ENCODE measurements around the gene MANBA.

Gene MANBA

DNA sequence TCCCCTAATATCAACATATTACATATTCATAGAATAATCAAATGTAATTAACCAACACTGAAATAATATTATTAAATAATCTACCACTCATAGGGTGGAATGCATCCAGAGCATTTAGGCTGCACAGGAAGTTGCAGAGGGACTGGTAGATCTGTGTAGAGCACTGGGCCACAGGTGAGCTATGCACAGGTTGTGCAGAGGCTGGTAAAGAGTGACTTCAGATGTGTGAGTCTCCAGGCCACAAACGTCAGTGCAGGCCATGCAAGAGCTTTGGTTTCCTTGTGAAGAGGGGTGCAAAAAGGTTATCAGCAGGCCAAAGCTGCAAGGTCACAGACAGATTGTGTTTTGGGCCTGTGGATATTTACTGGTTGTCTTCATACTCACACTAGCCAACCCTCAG is 25.5 kb upstream of the MANBA start:
- no peak overlapping the region for H3K4me3 ChIP-seq (ENCODE audit: control insufficient read depth, low read depth, low read length)
- no peak for DNase-seq (ENCODE audit: low read depth)
- TF ChIP-seq, protein P1, sequence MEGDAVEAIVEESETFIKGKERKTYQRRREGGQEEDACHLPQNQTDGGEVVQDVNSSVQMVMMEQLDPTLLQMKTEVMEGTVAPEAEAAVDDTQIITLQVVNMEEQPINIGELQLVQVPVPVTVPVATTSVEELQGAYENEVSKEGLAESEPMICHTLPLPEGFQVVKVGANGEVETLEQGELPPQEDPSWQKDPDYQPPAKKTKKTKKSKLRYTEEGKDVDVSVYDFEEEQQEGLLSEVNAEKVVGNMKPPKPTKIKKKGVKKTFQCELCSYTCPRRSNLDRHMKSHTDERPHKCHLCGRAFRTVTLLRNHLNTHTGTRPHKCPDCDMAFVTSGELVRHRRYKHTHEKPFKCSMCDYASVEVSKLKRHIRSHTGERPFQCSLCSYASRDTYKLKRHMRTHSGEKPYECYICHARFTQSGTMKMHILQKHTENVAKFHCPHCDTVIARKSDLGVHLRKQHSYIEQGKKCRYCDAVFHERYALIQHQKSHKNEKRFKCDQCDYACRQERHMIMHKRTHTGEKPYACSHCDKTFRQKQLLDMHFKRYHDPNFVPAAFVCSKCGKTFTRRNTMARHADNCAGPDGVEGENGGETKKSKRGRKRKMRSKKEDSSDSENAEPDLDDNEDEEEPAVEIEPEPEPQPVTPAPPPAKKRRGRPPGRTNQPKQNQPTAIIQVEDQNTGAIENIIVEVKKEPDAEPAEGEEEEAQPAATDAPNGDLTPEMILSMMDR (conservative IDR thresholded peaks at IDR 0.05; ENCODE audit: control insufficient read depth, insufficient read depth, low read depth, low read length), result no peak

DNA sequence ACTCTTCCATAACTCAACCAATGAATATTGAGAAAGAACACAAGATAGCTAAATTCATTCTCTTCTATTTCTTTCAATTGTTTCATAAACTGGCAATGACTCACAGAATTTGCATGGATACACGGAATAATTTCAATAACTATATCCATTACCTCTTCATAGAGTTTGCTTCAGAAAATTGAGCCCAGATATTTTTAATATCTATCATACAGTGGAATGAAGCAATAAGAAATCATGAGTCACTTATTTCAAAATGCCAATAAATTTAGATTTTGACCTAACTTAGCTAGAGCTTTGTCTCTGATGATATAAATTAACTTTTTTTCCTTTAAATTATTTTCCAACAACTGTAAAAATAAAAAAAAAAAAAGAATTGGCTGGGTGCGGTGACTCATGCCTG is 22.2 kb upstream of the MANBA start:
- TF ChIP-seq, protein P1 (conservative IDR thresholded peaks at IDR 0.05; ENCODE audit: control insufficient read depth, insufficient read depth, low read depth, low read length), result no peak
- DNase-seq (ENCODE audit: low read depth), result peak; percentile 41
- no peak overlapping the region for H3K4me3 ChIP-seq (ENCODE audit: control insufficient read depth, low read depth, low read length)

DNA sequence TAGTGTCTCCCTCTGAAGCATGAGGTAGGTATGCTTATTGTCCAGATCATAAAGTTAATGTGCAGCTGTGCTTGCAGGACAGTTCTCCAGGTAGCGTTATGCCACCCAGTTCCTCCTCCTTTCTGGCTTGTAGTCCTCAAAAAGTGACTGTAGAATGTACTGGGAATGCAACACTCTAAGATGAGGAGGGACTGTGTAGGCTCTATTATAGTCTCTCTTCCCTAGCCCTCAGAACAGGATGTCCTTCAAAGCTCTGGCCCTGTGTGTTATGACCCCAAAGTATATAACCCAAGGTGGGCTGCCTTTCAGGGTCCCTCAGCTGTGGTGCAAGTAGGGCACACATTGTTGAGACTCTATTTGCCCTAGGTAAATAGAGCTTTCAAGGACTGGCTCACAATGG is 20.8 kb upstream of the MANBA start:
- TF ChIP-seq, protein P1 (conservative IDR thresholded peaks at IDR 0.05; ENCODE audit: control insufficient read depth, insufficient read depth, low read depth, low read length), result no peak
- DNase-seq (ENCODE audit: low read depth), result no peak
- H3K4me3 ChIP-seq (ENCODE audit: control insufficient read depth, low read depth, low read length), result no peak overlapping the region

DNA sequence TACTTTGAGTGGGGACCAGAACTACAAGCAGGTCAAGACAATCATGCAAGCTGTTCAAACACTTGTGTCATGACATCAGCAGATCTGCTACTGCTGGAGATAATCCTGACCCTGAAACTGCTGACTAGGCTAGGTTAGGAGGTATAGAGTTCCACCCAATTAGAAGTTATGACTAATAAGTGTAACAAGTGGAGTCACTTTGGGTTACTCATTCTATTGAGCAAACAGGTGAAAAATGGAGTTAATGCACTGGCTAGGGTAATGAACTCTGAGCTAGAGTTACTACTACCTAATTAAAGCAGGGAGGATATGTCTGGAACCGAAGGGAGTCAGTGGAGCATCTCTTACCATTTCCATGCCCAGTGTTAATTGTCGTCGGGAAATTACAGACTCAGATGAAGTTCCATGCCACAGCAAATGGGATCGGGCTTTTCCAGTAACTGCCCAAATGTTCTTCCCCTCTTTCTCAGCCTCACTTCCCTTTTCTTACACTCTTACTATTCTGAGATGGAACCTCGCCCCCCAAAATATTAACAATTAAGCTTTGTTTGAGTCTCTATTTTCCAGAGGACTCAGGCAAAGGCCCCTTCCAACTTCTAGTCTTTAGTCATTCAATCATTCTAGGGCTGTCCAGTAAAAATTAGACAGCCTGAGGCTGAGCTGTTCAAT is 19.8 kb upstream of the MANBA start:
- DNase-seq (ENCODE audit: low read depth), result peak; percentile 79
- TF ChIP-seq, protein P1 (conservative IDR thresholded peaks at IDR 0.05; ENCODE audit: control insufficient read depth, insufficient read depth, low read depth, low read length), result no peak
- H3K4me3 ChIP-seq (ENCODE audit: control insufficient read depth, low read depth, low read length), result no peak overlapping the region

DNA sequence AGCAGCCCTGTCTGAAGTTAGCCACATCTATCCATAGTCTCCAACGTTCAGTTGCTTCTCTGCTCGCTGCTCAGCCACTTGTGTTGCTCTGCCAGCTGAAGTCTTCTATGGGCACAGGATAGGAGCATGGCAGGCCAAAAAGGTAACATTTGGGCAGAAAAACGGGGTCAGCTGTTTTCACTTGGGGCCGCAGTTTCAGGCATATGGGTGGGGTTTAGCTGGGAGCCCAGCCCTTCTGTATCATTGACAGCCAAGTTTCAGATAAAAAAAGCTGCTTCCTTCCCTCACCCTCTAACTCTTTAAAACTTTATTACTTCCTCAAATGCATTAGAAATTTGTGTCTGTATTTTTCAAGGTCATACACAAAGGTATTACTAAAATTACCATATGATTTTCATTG is 18.4 kb upstream of the MANBA start:
- TF ChIP-seq, protein P1 (conservative IDR thresholded peaks at IDR 0.05; ENCODE audit: control insufficient read depth, insufficient read depth, low read depth, low read length), result no peak
- H3K4me3 ChIP-seq (ENCODE audit: control insufficient read depth, low read depth, low read length), result no peak overlapping the region
- DNase-seq (ENCODE audit: low read depth), result no peak

DNA sequence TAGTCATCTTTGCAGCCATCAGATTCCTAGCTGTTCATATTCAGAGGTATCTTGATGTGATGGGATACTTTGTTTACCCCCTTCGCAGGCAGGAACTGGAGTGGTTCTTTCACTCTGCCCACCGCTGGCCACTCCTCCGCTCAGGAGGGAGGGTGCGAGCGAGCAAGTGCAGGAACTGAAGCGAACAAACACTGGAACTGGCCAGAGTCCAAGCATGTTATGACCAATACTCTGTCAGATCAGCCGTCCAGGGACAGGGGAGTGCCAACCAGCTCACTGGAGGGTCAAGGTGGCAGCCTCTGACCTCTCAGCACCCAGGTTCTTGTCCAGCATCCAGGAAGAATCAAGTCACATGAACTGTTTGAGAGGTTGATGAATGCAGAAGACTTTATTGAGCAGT is 18.0 kb upstream of the MANBA start:
- TF ChIP-seq, protein P1 (conservative IDR thresholded peaks at IDR 0.05; ENCODE audit: control insufficient read depth, insufficient read depth, low read depth, low read length), result no peak
- H3K4me3 ChIP-seq (ENCODE audit: control insufficient read depth, low read depth, low read length), result no peak overlapping the region
- DNase-seq (ENCODE audit: low read depth), result no peak

DNA sequence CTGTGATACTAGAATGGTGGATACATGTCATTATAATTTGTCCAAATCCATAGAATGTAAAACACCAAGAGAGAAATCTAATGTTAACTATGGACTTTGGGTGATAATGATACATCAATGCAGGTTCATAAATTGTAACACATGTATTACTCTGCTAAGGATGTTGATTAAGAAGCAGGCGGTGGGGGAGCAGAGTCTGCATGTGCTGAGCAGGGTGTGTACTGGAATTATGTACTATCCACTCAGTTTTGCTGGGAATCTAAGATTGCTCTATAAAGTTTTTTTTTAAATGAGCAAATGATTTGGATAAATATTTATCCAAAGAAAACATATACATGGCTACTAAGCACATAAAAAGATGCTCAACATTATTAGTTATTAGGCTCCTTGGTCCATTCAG is 15.0 kb upstream of the MANBA start:
- no peak for DNase-seq (ENCODE audit: low read depth)
- TF ChIP-seq, protein P1 (conservative IDR thresholded peaks at IDR 0.05; ENCODE audit: control insufficient read depth, insufficient read depth, low read depth, low read length), result no peak
- H3K4me3 ChIP-seq (ENCODE audit: control insufficient read depth, low read depth, low read length), result no peak overlapping the region

Measured in fibroblast of mammary gland (primary cell).